K562 (cell line): Measurements from ENCODE around the gene ATP6V0D1. TPM values are rescaled to one million over a fixed set of nuclear protein-coding genes. Genes with fewer than 3 reads are reported as not detected.

Experiments used
- ASH1L ChIP-seq: fragments of 450-650 bp; IDR thresholded peaks from 2 replicates; pipeline ENCODE4 v1.6.1; 2018; ENCODE audit warnings: borderline replicate concordance, mild to moderate bottlenecking, low read depth; ENCODE audit not compliant: partially characterized antibody
- CC2D1A ChIP-seq: fragments of 450-650 bp; IDR thresholded peaks from 2 replicates; pipeline ENCODE4 v1.6.1; 2017; ENCODE audit warnings: mild to moderate bottlenecking
- CHD2 ChIP-seq: IDR thresholded peaks from 2 replicates; pipeline ENCODE4 v1.6.1; 2011; ENCODE audit warnings: low read depth, low read length
- CTCFL ChIP-seq: IDR thresholded peaks from 2 replicates; pipeline ENCODE4 v1.6.1; 2011; ENCODE audit warnings: borderline replicate concordance, low read depth, mild to moderate bottlenecking, moderate library complexity, low read length; ENCODE audit not compliant: insufficient read depth, poor library complexity, severe bottlenecking
- CUX1 ChIP-seq: fragments of 200-800 bp; sonication (Bioruptor generic); IDR thresholded peaks from 2 replicates; pipeline ENCODE4 v1.6.1; 2016; ENCODE audit warnings: missing genetic modification characterization, missing compliant biosample characterization
- FOXP4 ChIP-seq: sonication (generic); formaldehyde crosslinking; IDR thresholded peaks from 2 replicates; pipeline ENCODE4 v1.8.0; 2022; ENCODE audit warnings: mild to moderate bottlenecking, missing genetic modification reagents, borderline replicate concordance
- NBN ChIP-seq: fragments of 450-650 bp; IDR thresholded peaks from 2 replicates; pipeline ENCODE4 v1.6.1; 2016; ENCODE audit warnings: low read depth, mild to moderate bottlenecking
- PRMT5 ChIP-seq: sonication (generic); formaldehyde crosslinking; IDR thresholded peaks from 2 replicates; pipeline ENCODE4 v1.5.0; 2020; ENCODE audit warnings: missing genetic modification reagents
- RAD21 ChIP-seq, 2 experiments: fragments of 250-450 bp in 1 of 2; fragments of 450-650 bp in 1 of 2; sonication (Bioruptor Pico) in 1 of 2; formaldehyde crosslinking in 1 of 2; IDR thresholded peaks in 1 of 2; conservative IDR thresholded peaks in 1 of 2; 2 replicates each; pipeline versions ENCODE4 v1.4.0 to v1.8.0; 2020 to 2022; ENCODE audit warnings: mild to moderate bottlenecking in 2 of 2, moderate library complexity in 1 of 2
- RB1 ChIP-seq: fragments of 450-650 bp; IDR thresholded peaks from 2 replicates; pipeline ENCODE4 v1.6.1; 2017; ENCODE audit warnings: low read depth, mild to moderate bottlenecking
- SIN3A ChIP-seq, 2 experiments: fragments of 150-350 bp in 1 of 2; IDR thresholded peaks; 2 replicates each; pipeline ENCODE4 v1.6.1; 2011 to 2016; ENCODE audit warnings: borderline replicate concordance in 2 of 2, low read depth in 2 of 2, low read length in 2 of 2, mild to moderate bottlenecking in 2 of 2, moderate library complexity in 2 of 2; ENCODE audit not compliant: control insufficient read depth in 1 of 2
- SMC3 ChIP-seq: conservative IDR thresholded peaks from 2 replicates; pipeline ENCODE4 v1.6.1; 2011; ENCODE audit warnings: low read depth, low read length, improper control_type of control experiment; ENCODE audit not compliant: insufficient read depth
- ZFP30 ChIP-seq: fragments of 250-450 bp; sonication (Bioruptor Pico); IDR thresholded peaks from 2 replicates; pipeline ENCODE4 v1.8.0; 2022; ENCODE audit warnings: moderate library complexity, mild to moderate bottlenecking, inconsistent platforms, borderline replicate concordance
- ZNF282 ChIP-seq: sonication (generic); formaldehyde crosslinking; IDR thresholded peaks from 2 replicates; pipeline ENCODE4 v1.8.1; 2023; ENCODE audit warnings: missing genetic modification reagents
- ZNF830 ChIP-seq: fragments of 250-450 bp; sonication (Bioruptor Pico); IDR thresholded peaks from 2 replicates; pipeline ENCODE4 v1.5.0; 2021; ENCODE audit warnings: mild to moderate bottlenecking
- polyA plus RNA-seq, 8 experiments: library from polyadenylated mRNA; depleted of rRNA in 4 of 8; stranded (reverse) in 5 of 8; unstranded in 3 of 8; fragments of >200 nt; fragmentation: Nextera tagmentation in 2 of 8; fragmentation: Illumina TruSeq in 1 of 8; extraction: Ambion mirVana in 2 of 8; extraction: Trizol in 1 of 8; gene quantifications; 2 replicates each; pipeline versions ENCODE4 v1.2.1 to v1.2.3, GENCODE V29; 2011 to 2014; ENCODE audit warnings: inconsistent platforms in 1 of 8, missing spikeins in 1 of 8
- total RNA-seq, 7 experiments: library from RNA; depleted of rRNA in 6 of 7; stranded (reverse); fragments of >200 nt in 6 of 7; fragmentation: Illumina TruSeq in 2 of 7; extraction: Trizol in 2 of 7; gene quantifications; 2 replicates each; pipeline versions ENCODE4 v1.2.1 to v1.2.3, GENCODE V29; 2011 to 2021; ENCODE audit warnings: low replicate concordance in 1 of 7

Gene ATP6V0D1
- total and polyA plus RNA-seq, 9 of the 15 experiments (the other 6 are each of a cell fraction or from before 2014, with no cell fraction given), result 23.2 to 69.7 (median 45.6) TPM

- TF ChIP-seq FOXP4 (CRISPR knock-in tag), result no peak
- no peak for TF ChIP-seq NBN
- TF ChIP-seq SIN3A (IDR thresholded peaks at IDR 0.05; ENCODE audit: borderline replicate concordance in 2 of 2, control insufficient read depth in 1 of 2, low read depth in 2 of 2, low read length in 2 of 2), result peak; percentile 94 to 95
- no peak for TF ChIP-seq ZNF282 (CRISPR knock-in tag)
- TF ChIP-seq CUX1, result no peak
- TF ChIP-seq RB1, result no peak
- no peak for TF ChIP-seq RAD21 (CRISPR knock-in tag; conservative IDR thresholded peaks at IDR 0.05 in 1 of 2, IDR thresholded peaks at IDR 0.05 in 1 of 2)
- no peak for TF ChIP-seq ZNF830 (CRISPR knock-in tag)
- TF ChIP-seq CHD2, result peak; percentile 30
- no peak for TF ChIP-seq CTCFL
- no peak for TF ChIP-seq ZFP30 (CRISPR knock-in tag)
- TF ChIP-seq CC2D1A, result no peak
- TF ChIP-seq PRMT5 (CRISPR knock-in tag), result no peak
- TF ChIP-seq ASH1L, result no peak
- no peak for TF ChIP-seq SMC3
Measured at GRCh38 chr16:67396159-67397035, 84.6 kb downstream of the ATP6V0D1 start (continued).
